Liver (tissue), 3 donors: ENCODE data around the gene CPNE4.

Experiments
- FOXA1 ChIP-seq: IDR thresholded peaks from 2 replicates; pipeline ENCODE4 v1.6.1; 2016; ENCODE audit warnings: antibody characterized with exemption
- GABPA ChIP-seq, 2 donors: IDR thresholded peaks in 1 of 2; conservative IDR thresholded peaks in 1 of 2; 2 replicates each; pipeline ENCODE4 v1.6.1; 2016; ENCODE audit warnings: antibody characterized with exemption in 2 of 2, mild to moderate bottlenecking in 1 of 2, moderate library complexity in 1 of 2
- JUND ChIP-seq, 2 donors: IDR thresholded peaks; 2 replicates each; pipeline ENCODE4 v1.6.1; 2016; ENCODE audit warnings: antibody characterized with exemption in 2 of 2
- NR2F2 ChIP-seq: IDR thresholded peaks from 2 replicates; pipeline ENCODE4 v1.6.1; 2016; ENCODE audit warnings: antibody characterized with exemption
- RAD21 ChIP-seq, 2 donors: IDR thresholded peaks; 2 replicates each; pipeline ENCODE4 v1.6.1; 2016; ENCODE audit warnings: antibody characterized with exemption in 2 of 2, mild to moderate bottlenecking in 2 of 2
- SP1 ChIP-seq: IDR thresholded peaks from 2 replicates; pipeline ENCODE4 v1.6.1; 2018; ENCODE audit warnings: antibody characterized with exemption, mild to moderate bottlenecking
- TF ChIP-seq, protein P1 (sequence below): fragments of 150-350 bp; IDR thresholded peaks from 2 replicates; pipeline ENCODE4 v1.5.1; 2017; ENCODE audit warnings: improper control_type of control experiment, low read depth, low read length; ENCODE audit not compliant: missing input control
- TF ChIP-seq, protein P2 (sequence below): IDR thresholded peaks from 2 replicates; pipeline ENCODE4 v1.6.1; 2016; ENCODE audit warnings: antibody characterized with exemption
- TF ChIP-seq, protein P3 (sequence below): IDR thresholded peaks from 2 replicates; pipeline ENCODE4 v1.6.1; 2016; ENCODE audit warnings: antibody characterized with exemption, mild to moderate bottlenecking
- TF ChIP-seq, protein P4 (sequence below): IDR thresholded peaks from 2 replicates; pipeline ENCODE4 v1.6.1; 2016; ENCODE audit warnings: antibody characterized with exemption
- donor health status: healthy.
- donor health status: healthy.

DNA sequence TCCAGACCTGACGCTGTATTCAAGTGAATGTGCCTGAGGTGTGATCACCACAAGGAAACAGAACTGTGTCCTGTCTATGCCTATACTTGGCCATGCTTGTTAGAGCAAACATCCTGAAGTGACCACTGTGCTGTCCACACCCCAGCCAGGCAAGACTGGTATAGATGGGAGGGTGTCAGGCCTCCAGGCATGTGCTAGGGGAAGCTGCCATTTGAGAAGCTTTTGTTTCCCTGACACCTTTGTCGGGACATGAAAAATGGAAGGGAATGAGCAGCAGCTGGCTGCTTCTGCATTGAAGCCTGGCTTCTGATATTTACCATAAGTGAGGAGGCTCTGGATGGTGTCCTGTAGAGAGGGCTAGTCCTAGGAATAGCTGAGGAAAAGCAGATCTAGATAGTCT is 106.2 kb downstream of the CPNE4 start:
- TF ChIP-seq, protein P1, sequence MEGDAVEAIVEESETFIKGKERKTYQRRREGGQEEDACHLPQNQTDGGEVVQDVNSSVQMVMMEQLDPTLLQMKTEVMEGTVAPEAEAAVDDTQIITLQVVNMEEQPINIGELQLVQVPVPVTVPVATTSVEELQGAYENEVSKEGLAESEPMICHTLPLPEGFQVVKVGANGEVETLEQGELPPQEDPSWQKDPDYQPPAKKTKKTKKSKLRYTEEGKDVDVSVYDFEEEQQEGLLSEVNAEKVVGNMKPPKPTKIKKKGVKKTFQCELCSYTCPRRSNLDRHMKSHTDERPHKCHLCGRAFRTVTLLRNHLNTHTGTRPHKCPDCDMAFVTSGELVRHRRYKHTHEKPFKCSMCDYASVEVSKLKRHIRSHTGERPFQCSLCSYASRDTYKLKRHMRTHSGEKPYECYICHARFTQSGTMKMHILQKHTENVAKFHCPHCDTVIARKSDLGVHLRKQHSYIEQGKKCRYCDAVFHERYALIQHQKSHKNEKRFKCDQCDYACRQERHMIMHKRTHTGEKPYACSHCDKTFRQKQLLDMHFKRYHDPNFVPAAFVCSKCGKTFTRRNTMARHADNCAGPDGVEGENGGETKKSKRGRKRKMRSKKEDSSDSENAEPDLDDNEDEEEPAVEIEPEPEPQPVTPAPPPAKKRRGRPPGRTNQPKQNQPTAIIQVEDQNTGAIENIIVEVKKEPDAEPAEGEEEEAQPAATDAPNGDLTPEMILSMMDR: no peak
- TF ChIP-seq, protein P2, sequence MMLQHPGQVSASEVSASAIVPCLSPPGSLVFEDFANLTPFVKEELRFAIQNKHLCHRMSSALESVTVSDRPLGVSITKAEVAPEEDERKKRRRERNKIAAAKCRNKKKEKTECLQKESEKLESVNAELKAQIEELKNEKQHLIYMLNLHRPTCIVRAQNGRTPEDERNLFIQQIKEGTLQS: no peak
- TF ChIP-seq, protein P3, sequence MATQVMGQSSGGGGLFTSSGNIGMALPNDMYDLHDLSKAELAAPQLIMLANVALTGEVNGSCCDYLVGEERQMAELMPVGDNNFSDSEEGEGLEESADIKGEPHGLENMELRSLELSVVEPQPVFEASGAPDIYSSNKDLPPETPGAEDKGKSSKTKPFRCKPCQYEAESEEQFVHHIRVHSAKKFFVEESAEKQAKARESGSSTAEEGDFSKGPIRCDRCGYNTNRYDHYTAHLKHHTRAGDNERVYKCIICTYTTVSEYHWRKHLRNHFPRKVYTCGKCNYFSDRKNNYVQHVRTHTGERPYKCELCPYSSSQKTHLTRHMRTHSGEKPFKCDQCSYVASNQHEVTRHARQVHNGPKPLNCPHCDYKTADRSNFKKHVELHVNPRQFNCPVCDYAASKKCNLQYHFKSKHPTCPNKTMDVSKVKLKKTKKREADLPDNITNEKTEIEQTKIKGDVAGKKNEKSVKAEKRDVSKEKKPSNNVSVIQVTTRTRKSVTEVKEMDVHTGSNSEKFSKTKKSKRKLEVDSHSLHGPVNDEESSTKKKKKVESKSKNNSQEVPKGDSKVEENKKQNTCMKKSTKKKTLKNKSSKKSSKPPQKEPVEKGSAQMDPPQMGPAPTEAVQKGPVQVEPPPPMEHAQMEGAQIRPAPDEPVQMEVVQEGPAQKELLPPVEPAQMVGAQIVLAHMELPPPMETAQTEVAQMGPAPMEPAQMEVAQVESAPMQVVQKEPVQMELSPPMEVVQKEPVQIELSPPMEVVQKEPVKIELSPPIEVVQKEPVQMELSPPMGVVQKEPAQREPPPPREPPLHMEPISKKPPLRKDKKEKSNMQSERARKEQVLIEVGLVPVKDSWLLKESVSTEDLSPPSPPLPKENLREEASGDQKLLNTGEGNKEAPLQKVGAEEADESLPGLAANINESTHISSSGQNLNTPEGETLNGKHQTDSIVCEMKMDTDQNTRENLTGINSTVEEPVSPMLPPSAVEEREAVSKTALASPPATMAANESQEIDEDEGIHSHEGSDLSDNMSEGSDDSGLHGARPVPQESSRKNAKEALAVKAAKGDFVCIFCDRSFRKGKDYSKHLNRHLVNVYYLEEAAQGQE: no peak
- TF ChIP-seq GABPA (IDR thresholded peaks at IDR 0.05 in 1 of 2, conservative IDR thresholded peaks at IDR 0.05 in 1 of 2) (no peak), FOXA1 (no peak), NR2F2 (no peak), SP1 (no peak), JUND (IDR thresholded peaks at IDR 0.05) (no peak), RAD21 (IDR thresholded peaks at IDR 0.05) (no peak)
- TF ChIP-seq, protein P4, sequence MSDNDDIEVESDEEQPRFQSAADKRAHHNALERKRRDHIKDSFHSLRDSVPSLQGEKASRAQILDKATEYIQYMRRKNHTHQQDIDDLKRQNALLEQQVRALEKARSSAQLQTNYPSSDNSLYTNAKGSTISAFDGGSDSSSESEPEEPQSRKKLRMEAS: no peak
